NB4 (cell line): ENCODE data around the gene MYL3.

Experiments
- DNase-seq: peaks from one replicate; pipeline ENCODE4 v3.0.0; 2010; ENCODE audit warnings: low read depth
- H3K4me3 ChIP-seq: one replicate; pipeline ENCODE4 v1.5.1; 2011; ENCODE audit warnings: mild to moderate bottlenecking, low read depth, low read length, moderate library complexity
- CTCF ChIP-seq: IDR thresholded peaks from one replicate; pipeline ENCODE4 v1.5.1; 2012; ENCODE audit warnings: low read depth, low read length
- MYC ChIP-seq: IDR thresholded peaks from 2 replicates; pipeline ENCODE4 v1.6.1; 2011; ENCODE audit warnings: low read depth, low read length
- POLR2A ChIP-seq: IDR thresholded peaks from 2 replicates; pipeline ENCODE4 v1.6.1; 2011; ENCODE audit warnings: mild to moderate bottlenecking; ENCODE audit not compliant: insufficient read length; ENCODE audit errors: extremely low read depth
- TF ChIP-seq, protein P1 (sequence below): IDR thresholded peaks from 2 replicates; pipeline ENCODE4 v1.6.1; 2011; ENCODE audit warnings: low read depth, low read length

The MYL3 gene

DNA sequence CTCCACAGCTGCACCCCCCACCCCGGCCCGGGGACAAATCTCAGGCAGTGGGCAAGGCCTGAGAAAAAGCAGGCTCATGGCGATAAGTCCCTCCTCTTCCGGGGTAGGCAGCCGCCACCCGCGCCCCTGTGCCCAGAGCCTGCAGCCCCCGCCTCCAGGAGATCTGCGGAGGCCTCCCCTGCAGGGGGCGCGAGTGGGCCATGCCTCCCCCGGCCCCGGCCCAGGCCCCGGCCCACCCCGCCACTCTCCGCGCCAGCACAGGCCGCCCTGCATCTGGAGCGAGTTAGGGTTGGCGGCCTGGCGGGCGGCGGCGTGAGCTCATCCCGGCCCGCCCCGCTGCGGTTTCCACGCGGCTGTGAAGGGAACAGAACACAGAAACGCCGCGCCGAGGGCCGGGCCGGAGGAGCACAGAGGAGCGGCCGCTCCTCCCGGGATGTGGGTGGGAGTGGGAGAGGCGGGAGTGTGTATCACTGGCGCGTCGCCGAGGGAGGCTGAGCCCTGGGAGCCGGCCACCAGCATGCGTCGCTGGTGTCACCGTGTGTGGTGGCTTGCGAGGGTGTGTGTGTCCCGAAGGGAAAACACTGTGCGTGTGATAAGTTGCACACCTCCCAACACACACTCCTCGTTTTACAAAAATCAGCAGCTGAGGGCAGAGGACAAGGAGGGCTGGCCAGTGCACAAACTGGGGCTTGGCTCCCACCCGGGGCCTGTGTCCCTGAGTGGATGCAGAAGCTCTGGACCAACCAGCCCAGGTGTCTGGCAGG lies 17.2 kb downstream of the MYL3 start:
- DNase-seq: peak; percentile 86
- peak overlapping the region; percentile 42 for H3K4me3 ChIP-seq
- peak; percentile 45 for TF ChIP-seq CTCF
- TF ChIP-seq POLR2A: no peak

- peak; percentile 11 for DNase-seq
- peak overlapping the region; percentile 42 for H3K4me3 ChIP-seq
- TF ChIP-seq MYC (no peak), POLR2A (no peak), CTCF (no peak)
- TF ChIP-seq, protein P1, sequence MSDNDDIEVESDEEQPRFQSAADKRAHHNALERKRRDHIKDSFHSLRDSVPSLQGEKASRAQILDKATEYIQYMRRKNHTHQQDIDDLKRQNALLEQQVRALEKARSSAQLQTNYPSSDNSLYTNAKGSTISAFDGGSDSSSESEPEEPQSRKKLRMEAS: no peak
These were observed 17.8 kb downstream of the MYL3 start for GRCh38 chr3:46845397-46845859.

DNA sequence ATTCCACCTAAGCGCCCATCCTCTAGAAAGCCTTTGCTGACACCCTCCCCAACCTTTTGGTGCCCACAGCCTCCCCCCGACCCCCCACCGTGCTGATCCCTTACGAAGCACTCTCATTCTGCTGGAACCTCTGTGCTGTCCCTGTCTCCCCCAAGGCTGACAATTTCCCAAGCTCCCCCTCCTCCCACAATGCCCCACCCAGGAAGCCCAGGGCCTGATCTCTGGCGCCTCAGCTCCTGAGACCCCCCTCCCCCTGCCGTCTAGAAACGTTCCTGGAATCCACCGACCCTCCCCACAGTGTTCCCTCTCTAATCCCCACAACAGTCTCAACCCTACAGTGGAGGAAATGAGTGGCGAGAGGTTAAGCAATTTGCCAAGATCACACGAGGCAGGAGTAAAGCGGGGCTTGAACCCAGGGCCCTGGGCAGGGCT lies 18.3 kb downstream of the MYL3 start:
- H3K4me3 ChIP-seq: no peak overlapping the region
- TF ChIP-seq, protein P1: no peak
- TF ChIP-seq CTCF: no peak
- TF ChIP-seq POLR2A: no peak
- TF ChIP-seq MYC: no peak
- no peak for DNase-seq

DNA sequence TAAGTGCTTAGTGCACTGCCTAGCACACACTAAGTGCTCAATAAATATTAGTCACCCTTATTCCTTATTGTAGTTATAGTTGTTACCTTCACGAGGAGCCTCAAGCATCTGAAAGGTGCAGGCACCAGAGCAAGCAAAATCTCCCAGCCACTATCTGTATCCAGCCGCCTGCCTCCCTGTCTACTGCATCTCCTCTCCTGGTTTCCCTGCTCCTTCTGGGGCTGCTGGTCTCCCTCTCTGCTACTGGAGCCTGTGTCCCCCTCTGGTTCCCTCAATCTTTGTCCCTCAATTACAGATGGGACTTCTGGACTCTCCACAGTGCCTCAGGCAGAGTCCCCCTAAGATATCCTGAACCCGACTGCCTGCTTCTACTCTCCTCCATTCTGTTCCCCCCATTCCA lies 18.8 kb downstream of the MYL3 start:
- no peak overlapping the region for H3K4me3 ChIP-seq
- TF ChIP-seq CTCF: no peak
- TF ChIP-seq, protein P1: no peak
- no peak for TF ChIP-seq MYC
- no peak for TF ChIP-seq POLR2A
- DNase-seq: no peak

- TF ChIP-seq POLR2A: no peak
- TF ChIP-seq CTCF: no peak
- no peak for TF ChIP-seq MYC
- TF ChIP-seq, protein P1: no peak
- no peak for DNase-seq
- no peak overlapping the region for H3K4me3 ChIP-seq
These were observed 19.7 kb downstream of the MYL3 start for GRCh38 chr3:46843508-46843907.

- no peak overlapping the region for H3K4me3 ChIP-seq
- DNase-seq: no peak
- TF ChIP-seq, protein P1: no peak
- TF ChIP-seq POLR2A (no peak), MYC (no peak), CTCF (no peak)
These were observed 22.8 kb downstream of the MYL3 start for GRCh38 chr3:46840491-46840890.
